ENCODE data around the gene TBC1D10A.

The TBC1D10A gene

DNA sequence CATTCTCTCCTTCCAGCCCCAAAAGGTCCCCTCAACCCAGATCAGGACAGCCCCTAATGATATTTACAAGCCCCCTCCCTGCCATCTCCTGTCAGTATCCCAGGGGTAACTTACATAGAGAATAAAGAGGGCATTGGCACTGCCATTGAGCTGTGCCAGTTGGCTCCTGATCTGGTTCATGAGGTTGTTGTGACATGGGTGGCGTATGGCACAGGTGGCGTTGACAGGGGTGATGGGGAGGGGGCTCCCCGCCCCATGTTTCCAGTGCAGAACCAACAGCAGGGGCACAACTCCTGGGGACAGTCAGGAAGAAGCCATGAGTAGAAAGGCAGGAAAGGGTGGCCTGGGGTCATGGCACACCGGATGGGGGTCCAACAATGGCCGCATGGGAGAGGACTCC lies 82.1 kb downstream of the TBC1D10A start:
- Histone ChIP-seq H3K4me3 (ENCODE audit: insufficient read depth, low read depth, low read length, poor library complexity, severe bottlenecking) (no peak overlapping the region), H3K9me3 (ENCODE audit: control insufficient read depth, low read length) (no peaks in the 10 kb centered on the region), H3K36me3 (ENCODE audit: control insufficient read depth, insufficient read depth, low read length) (no peaks in the 10 kb centered on the region), H3K4me1 (ENCODE audit: control insufficient read depth, insufficient read depth, low read length, poor library complexity, severe bottlenecking) (peaks cover 26% of the 10 kb centered on the region), H3K27me3 (replicated peaks; ENCODE audit: control insufficient read depth, insufficient read depth, low read length, poor library complexity, severe bottlenecking) (no peaks in the 10 kb centered on the region), H3K27ac (ENCODE audit: insufficient read depth, low read length, poor library complexity, severe bottlenecking) (no peak overlapping the region)
- no peak for DNase-seq

DNA sequence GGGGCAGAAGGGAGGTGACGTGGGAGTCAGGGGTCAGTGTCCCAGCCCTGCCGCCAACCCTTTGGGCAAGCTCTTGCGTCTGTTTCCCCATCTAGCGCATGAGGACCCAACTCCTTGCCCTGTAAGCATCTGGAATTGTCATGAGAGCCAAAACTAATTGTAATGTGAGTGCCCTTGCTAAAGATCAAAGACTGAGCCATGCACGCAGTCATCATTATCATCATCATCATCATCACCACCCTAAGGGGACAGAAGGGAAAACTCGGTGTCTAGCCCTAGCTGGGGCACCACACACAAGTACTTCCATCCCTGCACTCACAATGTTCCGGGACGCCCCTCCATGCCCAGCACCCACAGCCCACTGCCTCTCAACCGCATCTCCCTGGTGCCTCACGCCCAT lies 82.7 kb downstream of the TBC1D10A start:
- H3K9me3 ChIP-seq (ENCODE audit: control insufficient read depth, low read length), result no peaks in the 10 kb centered on the region
- no peaks in the 10 kb centered on the region for H3K27me3 ChIP-seq (replicated peaks; ENCODE audit: control insufficient read depth, insufficient read depth, low read length, poor library complexity, severe bottlenecking)
- H3K27ac ChIP-seq (ENCODE audit: insufficient read depth, low read length, poor library complexity, severe bottlenecking), result no peak overlapping the region
- no peak overlapping the region for H3K4me3 ChIP-seq (ENCODE audit: insufficient read depth, low read depth, low read length, poor library complexity, severe bottlenecking)
- H3K36me3 ChIP-seq (ENCODE audit: control insufficient read depth, insufficient read depth, low read length), result no peaks in the 10 kb centered on the region
- peaks cover 26% of the 10 kb centered on the region for H3K4me1 ChIP-seq (ENCODE audit: control insufficient read depth, insufficient read depth, low read length, poor library complexity, severe bottlenecking)
- no peak for DNase-seq

DNA sequence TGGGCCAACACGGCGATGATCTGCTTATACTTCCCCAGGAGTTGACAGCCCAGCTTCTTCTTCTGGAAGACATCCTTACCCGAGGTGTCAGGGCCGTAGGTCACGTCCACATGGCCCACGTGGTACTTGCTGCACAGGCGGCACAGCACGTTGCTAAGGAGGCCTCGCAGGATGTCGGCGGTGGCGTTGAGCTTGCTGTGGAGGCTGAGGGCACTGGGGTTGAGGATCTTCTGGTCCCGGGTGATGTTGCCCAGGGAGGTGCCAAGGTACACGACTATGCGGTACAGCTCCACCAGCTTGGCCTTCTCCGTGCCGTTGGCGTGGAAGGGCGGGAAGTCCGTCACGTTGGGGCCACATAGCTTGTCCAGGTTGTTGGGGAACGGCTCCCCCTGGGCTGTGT lies 83.1 kb downstream of the TBC1D10A start:
- Histone ChIP-seq H3K27ac (ENCODE audit: insufficient read depth, low read length, poor library complexity, severe bottlenecking) (no peak overlapping the region), H3K4me3 (ENCODE audit: insufficient read depth, low read depth, low read length, poor library complexity, severe bottlenecking) (no peak overlapping the region), H3K27me3 (replicated peaks; ENCODE audit: control insufficient read depth, insufficient read depth, low read length, poor library complexity, severe bottlenecking) (no peaks in the 10 kb centered on the region), H3K9me3 (ENCODE audit: control insufficient read depth, low read length) (no peaks in the 10 kb centered on the region), H3K4me1 (ENCODE audit: control insufficient read depth, insufficient read depth, low read length, poor library complexity, severe bottlenecking) (peaks cover 26% of the 10 kb centered on the region), H3K36me3 (ENCODE audit: control insufficient read depth, insufficient read depth, low read length) (no peaks in the 10 kb centered on the region)
- DNase-seq, result no peak
